Loucy (cell line): ENCODE data around the gene WFDC2.

Source experiments
- H2AFZ ChIP-seq: fragments of 200-600 bp; sonication (generic); 2 replicates; pipeline ENCODE4 v1.6.0; 2016; ENCODE audit warnings: antibody characterized with exemption, mild to moderate bottlenecking, low read length, moderate library complexity
- H3F3A ChIP-seq: fragments of 200-600 bp; 2 replicates; pipeline ENCODE4 v1.6.0; 2016; ENCODE audit warnings: antibody characterized with exemption, low read depth, mild to moderate bottlenecking
- H3K27me3 ChIP-seq: fragments of 200-600 bp; sonication (generic); 2 replicates; pipeline ENCODE4 v1.6.1; 2014; ENCODE audit warnings: low read length, mild to moderate bottlenecking; ENCODE audit not compliant: insufficient read depth, poor library complexity, severe bottlenecking
- H3K36me3 ChIP-seq: fragments of 200-600 bp; sonication (generic); 2 replicates; pipeline ENCODE4 v1.6.1; 2016; ENCODE audit warnings: low read length; ENCODE audit not compliant: insufficient read depth
- H3K4me1 ChIP-seq: fragments of 200-600 bp; sonication (generic); 2 replicates; pipeline ENCODE4 v1.5.1; 2014; ENCODE audit warnings: low read length, mild to moderate bottlenecking; ENCODE audit not compliant: insufficient read depth, poor library complexity, severe bottlenecking
- H3K4me2 ChIP-seq: fragments of 200-600 bp; sonication (generic); 2 replicates; pipeline ENCODE4 v1.6.0; 2014; ENCODE audit warnings: antibody characterized with exemption, low read length, low read depth, mild to moderate bottlenecking; ENCODE audit not compliant: poor library complexity, severe bottlenecking
- H3K4me3 ChIP-seq: fragments of 200-600 bp; sonication (generic); 2 replicates; pipeline ENCODE4 v1.5.1; 2014; ENCODE audit warnings: low read length, mild to moderate bottlenecking, mixed read lengths; ENCODE audit not compliant: poor library complexity, severe bottlenecking
- H3K79me2 ChIP-seq: fragments of 200-600 bp; sonication (generic); 2 replicates; pipeline ENCODE4 v1.6.1; 2014; ENCODE audit warnings: low read length; ENCODE audit not compliant: insufficient read depth
- H3K9ac ChIP-seq: fragments of 200-600 bp; sonication (generic); 2 replicates; pipeline ENCODE4 v1.6.0; 2014; ENCODE audit warnings: mild to moderate bottlenecking, low read depth, low read length, moderate library complexity; ENCODE audit not compliant: poor library complexity, severe bottlenecking
- H3K9me2 ChIP-seq: fragments of 200-600 bp; sonication (generic); replicated peaks from 2 replicates; pipeline ENCODE4 v1.6.1; 2016; ENCODE audit warnings: low read depth, low read length, mixed read lengths
- H3K9me3 ChIP-seq: fragments of 200-600 bp; sonication (generic); 2 replicates; pipeline ENCODE4 v1.6.1; 2014; ENCODE audit warnings: mild to moderate bottlenecking, antibody characterized with exemption, low read length, low read depth; ENCODE audit not compliant: insufficient read depth
- H4K20me1 ChIP-seq: fragments of 200-600 bp; sonication (generic); 2 replicates; pipeline ENCODE4 v1.6.0; 2014; ENCODE audit warnings: antibody characterized with exemption, low read length, mild to moderate bottlenecking; ENCODE audit not compliant: insufficient read depth, poor library complexity, severe bottlenecking
- CTCF ChIP-seq: fragments of 200-600 bp; sonication (generic); conservative IDR thresholded peaks from 2 replicates; pipeline ENCODE4 v1.5.1; 2014; ENCODE audit warnings: mild to moderate bottlenecking, antibody characterized with exemption, low read length
- EZH2phosphoT487 ChIP-seq: fragments of 200-600 bp; IDR thresholded peaks from 2 replicates; pipeline ENCODE4 v1.6.1; 2018; ENCODE audit warnings: antibody characterized with exemption, mild to moderate bottlenecking, moderate library complexity, borderline replicate concordance

WFDC2 gene

DNA sequence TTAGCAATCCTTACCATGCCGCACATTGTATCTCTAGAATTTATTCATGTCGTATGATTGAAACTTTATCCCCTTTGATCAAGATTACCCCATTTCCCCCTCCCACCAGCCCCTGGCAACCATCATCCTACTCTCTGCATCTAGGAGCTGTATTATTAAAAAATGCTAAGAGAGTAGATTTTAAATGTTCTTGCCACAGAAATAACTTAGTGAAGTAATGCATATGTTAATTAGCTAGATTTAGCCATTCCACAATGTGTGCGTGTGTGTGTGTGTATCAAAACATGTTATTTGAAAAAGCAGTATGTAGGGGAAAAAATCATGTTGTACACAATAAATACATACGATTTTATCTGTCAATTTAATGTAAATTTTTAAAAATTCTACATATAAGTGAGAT lies 57.7 kb downstream of the WFDC2 start:
- TF ChIP-seq CTCF (no peak), EZH2phosphoT487 (no peak)
- Histone ChIP-seq H3K9me2 (no peaks in the 10 kb centered on the region), H3K9me3 (no peaks in the 10 kb centered on the region), H3K9ac (no peak overlapping the region), H3K36me3 (no peaks in the 10 kb centered on the region), H3K4me2 (no peak overlapping the region), H2AFZ (no peak overlapping the region), H3F3A (no peaks in the 10 kb centered on the region), H4K20me1 (no peaks in the 10 kb centered on the region), H3K4me1 (no peaks in the 10 kb centered on the region), H3K79me2 (no peaks in the 10 kb centered on the region), H3K27me3 (no peaks in the 10 kb centered on the region), H3K4me3 (no peak overlapping the region)
